ENCODE data around the gene PLCL1.

The PLCL1 gene

GRCh38 chr2:197939787-197940186 lies 135.4 kb downstream of the PLCL1 start:
- H3K4me1 Mint-ChIP-seq: peaks cover 18% of the 10 kb centered on the region
- H3K27me3 Mint-ChIP-seq: no peaks in the 10 kb centered on the region
- H3K9me3 Mint-ChIP-seq: no peaks in the 10 kb centered on the region
- no peak overlapping the region for H3K27ac Mint-ChIP-seq
- H3K36me3 Mint-ChIP-seq: no peaks in the 10 kb centered on the region
- no peak for DNase-seq
- H3K4me3 Mint-ChIP-seq: no peak overlapping the region
- CTCF ChIA-PET: no interaction called here

- Mint-ChIP-seq H3K4me1 (peaks cover 13% of the 10 kb centered on the region), H3K9me3 (no peaks in the 10 kb centered on the region), H3K27ac (no peak overlapping the region), H3K36me3 (no peaks in the 10 kb centered on the region), H3K27me3 (no peaks in the 10 kb centered on the region), H3K4me3 (no peak overlapping the region)
- DNase-seq: no peak
- CTCF ChIA-PET: no interaction called here
These were observed 136.0 kb downstream of the PLCL1 start for GRCh38 chr2:197940382-197940781.

- no peaks in the 10 kb centered on the region for H3K9me3 Mint-ChIP-seq
- CTCF ChIA-PET: interaction anchor here (0.7 kb wide), 1 partner anchor 1620 kb away, joined by 3 read pairs; no protein-coding TSS in a partner anchor
These were observed 137.3 kb downstream of the PLCL1 start for GRCh38 chr2:197941715-197942114.

GRCh38 chr2:197943731-197944130 lies 139.3 kb downstream of the PLCL1 start:
- no peaks in the 10 kb centered on the region for H3K36me3 Mint-ChIP-seq
- DNase-seq: no peak
- H3K4me1 Mint-ChIP-seq: peaks cover 12% of the 10 kb centered on the region
- no peak overlapping the region for H3K4me3 Mint-ChIP-seq
- H3K27me3 Mint-ChIP-seq: no peaks in the 10 kb centered on the region
- no peak overlapping the region for H3K27ac Mint-ChIP-seq
- CTCF ChIA-PET: interaction anchor here (1.3 kb wide), 1 partner anchor 10 kb away, joined by 4 read pairs; no protein-coding TSS in a partner anchor
- no peaks in the 10 kb centered on the region for H3K9me3 Mint-ChIP-seq

More at GRCh38 chr2:197941715-197942114, 137.3 kb downstream of the PLCL1 start:
- Mint-ChIP-seq H3K27ac (no peak overlapping the region), H3K4me1 (peaks cover 12% of the 10 kb centered on the region), H3K36me3 (no peaks in the 10 kb centered on the region), H3K4me3 (no peak overlapping the region), H3K27me3 (no peaks in the 10 kb centered on the region)
- no peak for DNase-seq

- peaks cover 12% of the 10 kb centered on the region for H3K4me1 Mint-ChIP-seq
- H3K4me3 Mint-ChIP-seq: no peak overlapping the region
- H3K36me3 Mint-ChIP-seq: no peaks in the 10 kb centered on the region
- H3K27me3 Mint-ChIP-seq: no peaks in the 10 kb centered on the region
- DNase-seq: no peak
- H3K27ac Mint-ChIP-seq: no peak overlapping the region
- no peaks in the 10 kb centered on the region for H3K9me3 Mint-ChIP-seq
- CTCF ChIA-PET: interaction anchor here (1.3 kb wide), 1 partner anchor 9 kb away, joined by 4 read pairs; no protein-coding TSS in a partner anchor
These were observed 140.2 kb downstream of the PLCL1 start for GRCh38 chr2:197944416-197945096.

- CTCF ChIA-PET: interaction anchor here (0.6 kb wide), 1 partner anchor 127 kb away, joined by 3 read pairs; no protein-coding TSS in a partner anchor
- peaks cover 12% of the 10 kb centered on the region for H3K4me1 Mint-ChIP-seq
- DNase-seq: no peak
- no peaks in the 10 kb centered on the region for H3K36me3 Mint-ChIP-seq
- H3K27ac Mint-ChIP-seq: no peak overlapping the region
- H3K4me3 Mint-ChIP-seq: no peak overlapping the region
- no peaks in the 10 kb centered on the region for H3K27me3 Mint-ChIP-seq
- H3K9me3 Mint-ChIP-seq: no peaks in the 10 kb centered on the region
These were observed 142.2 kb downstream of the PLCL1 start for GRCh38 chr2:197946562-197946961.

GRCh38 chr2:197947219-197947757 lies 142.9 kb downstream of the PLCL1 start:
- no peaks in the 10 kb centered on the region for H3K36me3 Mint-ChIP-seq
- H3K4me3 Mint-ChIP-seq: no peak overlapping the region
- peaks cover 12% of the 10 kb centered on the region for H3K4me1 Mint-ChIP-seq
- H3K9me3 Mint-ChIP-seq: no peaks in the 10 kb centered on the region
- CTCF ChIA-PET: interaction anchor here (0.6 kb wide), 1 partner anchor 126 kb away, joined by 3 read pairs; no protein-coding TSS in a partner anchor
- no peaks in the 10 kb centered on the region for H3K27me3 Mint-ChIP-seq
- no peak overlapping the region for H3K27ac Mint-ChIP-seq
- no peak for DNase-seq

GRCh38 chr2:197949224-197949623 lies 144.8 kb downstream of the PLCL1 start:
- H3K4me3 Mint-ChIP-seq: no peak overlapping the region
- H3K27me3 Mint-ChIP-seq: no peaks in the 10 kb centered on the region
- DNase-seq: no peak
- no peak overlapping the region for H3K27ac Mint-ChIP-seq
- peaks cover 2% of the 10 kb centered on the region for H3K9me3 Mint-ChIP-seq
- peaks cover 12% of the 10 kb centered on the region for H3K4me1 Mint-ChIP-seq
- CTCF ChIA-PET: interaction anchor here (1.0 kb wide), 1 partner anchor 9 kb away, joined by 3 read pairs; no protein-coding TSS in a partner anchor
- no peaks in the 10 kb centered on the region for H3K36me3 Mint-ChIP-seq

GRCh38 chr2:197950006-197950405 lies 145.6 kb downstream of the PLCL1 start:
- Mint-ChIP-seq H3K4me3 (no peak overlapping the region), H3K27me3 (no peaks in the 10 kb centered on the region), H3K36me3 (no peaks in the 10 kb centered on the region), H3K4me1 (peaks cover 13% of the 10 kb centered on the region), H3K27ac (no peak overlapping the region), H3K9me3 (peaks cover 2% of the 10 kb centered on the region)
- DNase-seq: no peak
- CTCF ChIA-PET: interaction anchor here (1.0 kb wide), 1 partner anchor 9 kb away, joined by 3 read pairs; no protein-coding TSS in a partner anchor

- no peak overlapping the region for H3K4me3 Mint-ChIP-seq
- CTCF ChIA-PET: no interaction called here
- peaks cover 15% of the 10 kb centered on the region for H3K4me1 Mint-ChIP-seq
- no peak for DNase-seq
- no peaks in the 10 kb centered on the region for H3K36me3 Mint-ChIP-seq
- no peak overlapping the region for H3K27ac Mint-ChIP-seq
- H3K9me3 Mint-ChIP-seq: peaks cover 3% of the 10 kb centered on the region
- no peaks in the 10 kb centered on the region for H3K27me3 Mint-ChIP-seq
These were observed 146.3 kb downstream of the PLCL1 start for GRCh38 chr2:197950724-197951123.

GRCh38 chr2:197952540-197953202 lies 148.3 kb downstream of the PLCL1 start:
- CTCF ChIA-PET: no interaction called here
- H3K36me3 Mint-ChIP-seq: no peaks in the 10 kb centered on the region
- DNase-seq: no peak

GRCh38 chr2:197954328-197954727 lies 149.9 kb downstream of the PLCL1 start:
- no peak overlapping the region for H3K4me3 Mint-ChIP-seq
- peaks cover 2% of the 10 kb centered on the region for H3K36me3 Mint-ChIP-seq
- H3K9me3 Mint-ChIP-seq: peaks cover 11% of the 10 kb centered on the region
- DNase-seq: no peak
- H3K27me3 Mint-ChIP-seq: no peaks in the 10 kb centered on the region
- H3K27ac Mint-ChIP-seq: no peak overlapping the region
- CTCF ChIA-PET: interaction anchor here (1.2 kb wide), 1 partner anchor 10 kb away, joined by 4 read pairs; no protein-coding TSS in a partner anchor
- H3K4me1 Mint-ChIP-seq: peaks cover 15% of the 10 kb centered on the region

More at GRCh38 chr2:197952540-197953202, 148.3 kb downstream of the PLCL1 start:
- Mint-ChIP-seq H3K4me3 (no peak overlapping the region), H3K9me3 (peaks cover 11% of the 10 kb centered on the region), H3K27me3 (no peaks in the 10 kb centered on the region), H3K27ac (no peak overlapping the region), H3K4me1 (peaks cover 15% of the 10 kb centered on the region)

- CTCF ChIA-PET: interaction anchor here (0.7 kb wide), 1 partner anchor 9 kb away, joined by 3 read pairs; no protein-coding TSS in a partner anchor
- DNase-seq: no peak
- peaks cover 2% of the 10 kb centered on the region for H3K36me3 Mint-ChIP-seq
- peaks cover 9% of the 10 kb centered on the region for H3K9me3 Mint-ChIP-seq
- no peak overlapping the region for H3K4me3 Mint-ChIP-seq
- peaks cover 14% of the 10 kb centered on the region for H3K4me1 Mint-ChIP-seq
- no peaks in the 10 kb centered on the region for H3K27me3 Mint-ChIP-seq
- no peak overlapping the region for H3K27ac Mint-ChIP-seq
These were observed 154.3 kb downstream of the PLCL1 start for GRCh38 chr2:197958592-197959150.

- no peaks in the 10 kb centered on the region for H3K27me3 Mint-ChIP-seq
- DNase-seq: no peak
- peaks cover 16% of the 10 kb centered on the region for H3K9me3 Mint-ChIP-seq
- H3K27ac Mint-ChIP-seq: no peak overlapping the region
- H3K4me3 Mint-ChIP-seq: no peak overlapping the region
- H3K4me1 Mint-ChIP-seq: peaks cover 7% of the 10 kb centered on the region
- CTCF ChIA-PET: no interaction called here
- peaks cover 2% of the 10 kb centered on the region for H3K36me3 Mint-ChIP-seq
These were observed 155.0 kb downstream of the PLCL1 start for GRCh38 chr2:197959383-197959782.

Data from activated naive CD4-positive, alpha-beta T cell treated with anti-CD3 and anti-CD28 coated beads, Interleukin-2, amount 10 ng/mL, durations not matched to agents 7 days and 5 days (primary cell).